Thoracic aorta (tissue), 2 donors: ENCODE data around the gene FRMD6. TPM values are rescaled to one million over a fixed set of nuclear protein-coding genes. Genes with fewer than 3 reads are reported as not detected.

Experiments
- ATAC-seq: fragments of 150-250 bp; one replicate; pipeline ENCODE4 v1.8.0; 2017; ENCODE audit warnings: low read depth; ENCODE audit not compliant: insufficient number of reproducible peaks, low FRiP score
- DNase-seq: peaks from one replicate; pipeline ENCODE4 v3.0.0-alpha.2; 2020; ENCODE audit warnings: low spot score
- H3K27ac ChIP-seq, 2 donors: fragments of 200-600 bp; sonication (generic); 1 replicate in 1 of 2; 2 replicates in 1 of 2; pipeline ENCODE4 v1.5.1; 2016; ENCODE audit warnings: mild to moderate bottlenecking in 2 of 2, moderate library complexity in 2 of 2
- H3K27me3 ChIP-seq: fragments of 200-600 bp; sonication (generic); replicated peaks from 2 replicates; pipeline ENCODE4 v1.6.0; 2016; ENCODE audit warnings: mild to moderate bottlenecking; ENCODE audit not compliant: insufficient read depth
- H3K36me3 ChIP-seq: fragments of 200-600 bp; sonication (generic); one replicate; pipeline ENCODE4 v1.5.1; 2016
- H3K4me1 ChIP-seq, 2 donors: fragments of 200-600 bp; sonication (generic); 1 replicate in 1 of 2; 2 replicates in 1 of 2; pipeline versions ENCODE4 v1.5.1 to v1.6.0; 2016; ENCODE audit warnings: low read depth in 2 of 2, mild to moderate bottlenecking in 1 of 2; ENCODE audit not compliant: control insufficient read depth in 1 of 2
- H3K4me3 ChIP-seq: fragments of 200-600 bp; sonication (generic); 2 replicates; pipeline ENCODE4 v1.5.1; 2016; ENCODE audit warnings: mild to moderate bottlenecking
- H3K9me3 ChIP-seq: fragments of 200-600 bp; sonication (generic); 2 replicates; pipeline ENCODE4 v1.5.1; 2016
- CTCF ChIP-seq: fragments of 200-600 bp; sonication (generic); IDR thresholded peaks from one replicate; pipeline ENCODE4 v1.5.1; 2019; ENCODE audit warnings: antibody characterized with exemption
- total RNA-seq, 2 donors: library from RNA; depleted of rRNA; stranded (reverse); fragments of >200 nt; gene quantifications; one replicate each; pipeline versions ENCODE4 v1.1.0 to v1.2.3, GENCODE V29; 2016

FRMD6 gene
- total RNA-seq, 2 donors from 2014 or later = 72.3 to 79.6 TPM

GRCh38 chr14:51730098-51730497 is 78.4 kb downstream of the FRMD6 start:
- no peak for TF ChIP-seq CTCF
- no peak for ATAC-seq
- Histone ChIP-seq H3K4me3 (no peak overlapping the region), H3K9me3 (no peaks in the 10 kb centered on the region), H3K27ac (no peak overlapping the region), H3K27me3 (no peaks in the 10 kb centered on the region), H3K4me1 (no peaks in the 10 kb centered on the region), H3K36me3 (peaks cover 11% of the 10 kb centered on the region)
- DNase-seq = no peak

- H3K4me1 ChIP-seq = no peaks in the 10 kb centered on the region
- ATAC-seq (no peak), DNase-seq (no peak)
- no peak overlapping the region for H3K27ac ChIP-seq
- no peaks in the 10 kb centered on the region for H3K9me3 ChIP-seq
- TF ChIP-seq CTCF = no peak
- no peak overlapping the region for H3K4me3 ChIP-seq
- H3K36me3 ChIP-seq = peaks cover 11% of the 10 kb centered on the region
- H3K27me3 ChIP-seq = no peaks in the 10 kb centered on the region
Measured at GRCh38 chr14:51730684-51731083, 79.0 kb downstream of the FRMD6 start.

GRCh38 chr14:51732494-51733112 is 80.9 kb downstream of the FRMD6 start:
- H3K27ac ChIP-seq = no peak overlapping the region
- H3K9me3 ChIP-seq = no peaks in the 10 kb centered on the region
- H3K27me3 ChIP-seq = no peaks in the 10 kb centered on the region
- TF ChIP-seq CTCF = no peak
- H3K4me1 ChIP-seq = no peaks in the 10 kb centered on the region
- H3K4me3 ChIP-seq = no peak overlapping the region
- ATAC-seq (no peak), DNase-seq (no peak)
- H3K36me3 ChIP-seq = peaks cover 5% of the 10 kb centered on the region

- Histone ChIP-seq H3K4me1 (no peaks in the 10 kb centered on the region), H3K27ac (no peak overlapping the region), H3K36me3 (no peaks in the 10 kb centered on the region), H3K27me3 (no peaks in the 10 kb centered on the region), H3K9me3 (no peaks in the 10 kb centered on the region), H3K4me3 (no peak overlapping the region)
- ATAC-seq = no peak
- no peak for TF ChIP-seq CTCF
- no peak for DNase-seq
Measured at GRCh38 chr14:51733147-51733546, 81.4 kb downstream of the FRMD6 start.

- no peak for TF ChIP-seq CTCF
- no peak for DNase-seq
- Histone ChIP-seq H3K27me3 (no peaks in the 10 kb centered on the region), H3K4me1 (no peaks in the 10 kb centered on the region), H3K36me3 (no peaks in the 10 kb centered on the region), H3K27ac (no peak overlapping the region), H3K4me3 (no peak overlapping the region), H3K9me3 (no peaks in the 10 kb centered on the region)
- no peak for ATAC-seq
Measured at GRCh38 chr14:51735851-51736250, 84.1 kb downstream of the FRMD6 start.
